RWPE2 (cell line): ENCODE results near the gene KCNS1.
"Not testable (repeated sequence)": the region's sequence is repeated elsewhere in the genome, so short reads cannot be mapped to it uniquely, and the experiment has no call there.

ENCODE experiments used
- ATAC-seq: fragments of 200-7000 bp; cut with Tn5 transposase; 3 replicates; pipeline ENCODE4 v1.9.1; 2021; ENCODE audit warnings: low read depth
- DNase-seq: peaks from one replicate; pipeline ENCODE4 v3.0.0-alpha.2; 2020; ENCODE audit warnings: low spot score
- H3K27ac ChIP-seq: fragments of 450-650 bp; 2 replicates; pipeline ENCODE4 v1.5.1; 2017; ENCODE audit warnings: mild to moderate bottlenecking; ENCODE audit not compliant: poor library complexity, severe bottlenecking
- H3K27me3 ChIP-seq: fragments of 250-450 bp; sonication (Bioruptor Pico); 2 replicates; pipeline ENCODE4 v1.5.1; 2021; ENCODE audit warnings: mild to moderate bottlenecking, moderate library complexity; ENCODE audit not compliant: insufficient read depth, poor library complexity, severe bottlenecking
- H3K36me3 ChIP-seq: fragments of 250-450 bp; sonication (Bioruptor Pico); 2 replicates; pipeline ENCODE4 v1.5.1; 2020; ENCODE audit warnings: low read depth, mild to moderate bottlenecking, moderate library complexity
- H3K4me1 ChIP-seq: fragments of 250-450 bp; sonication (Bioruptor Pico); 2 replicates; pipeline ENCODE4 v1.5.1; 2021; ENCODE audit warnings: mild to moderate bottlenecking, moderate library complexity; ENCODE audit not compliant: insufficient read depth, poor library complexity, severe bottlenecking
- H3K4me3 ChIP-seq: fragments of 250-450 bp; sonication (Bioruptor Pico); 2 replicates; pipeline ENCODE4 v1.5.1; 2021; ENCODE audit warnings: mild to moderate bottlenecking, moderate library complexity; ENCODE audit not compliant: severe bottlenecking
- H3K9me3 ChIP-seq: fragments of 250-450 bp; sonication (Bioruptor Pico); 2 replicates; pipeline ENCODE4 v1.5.1; 2021; ENCODE audit warnings: mild to moderate bottlenecking, moderate library complexity; ENCODE audit not compliant: severe bottlenecking
- CTCF ChIP-seq: fragments of 450-650 bp; IDR thresholded peaks from one replicate; pipeline ENCODE4 v1.5.1; 2017; ENCODE audit warnings: mild to moderate bottlenecking, moderate library complexity; ENCODE audit not compliant: poor library complexity, severe bottlenecking

Gene KCNS1

GRCh38 chr20:45100563-45101245 is at the start of gene KCNS1:
TSS of gene KCNS1 (minus strand) at chr20:45101127. CDS start at chr20:45099236, 1,891 bp downstream.
- H3K4me1 ChIP-seq: no peaks in the 10 kb centered on the region
- H3K27ac ChIP-seq: no peak within 1 kb of the TSS
- H3K4me3 ChIP-seq: no peak within 1 kb of the TSS
- TF ChIP-seq CTCF: no peak
- DNase-seq (peak; percentile 79), ATAC-seq (no peak)
- peaks cover 19% of the 10 kb centered on the region for H3K27me3 ChIP-seq
- H3K9me3 ChIP-seq: no peaks in the 10 kb centered on the region
- H3K36me3 ChIP-seq: no peaks in the 10 kb centered on the region

- no peak for DNase-seq
- TF ChIP-seq CTCF: no peak
- no peaks in the 10 kb centered on the region for H3K4me1 ChIP-seq
- ATAC-seq: no peak
- H3K9me3 ChIP-seq: no peaks in the 10 kb centered on the region
- peaks cover 22% of the 10 kb centered on the region for H3K27me3 ChIP-seq
- H3K4me3 ChIP-seq: no peak overlapping the region
- H3K27ac ChIP-seq: no peak overlapping the region
- no peaks in the 10 kb centered on the region for H3K36me3 ChIP-seq
Measured at GRCh38 chr20:45149062-45149461, 48.1 kb upstream of the KCNS1 start.

GRCh38 chr20:45140836-45141235 is 39.9 kb upstream of the KCNS1 start:
- H3K4me3 ChIP-seq: no peak overlapping the region
- no peak for ATAC-seq
- H3K9me3 ChIP-seq: no peaks in the 10 kb centered on the region
- H3K27ac ChIP-seq: no peak overlapping the region
- no peaks in the 10 kb centered on the region for H3K36me3 ChIP-seq
- H3K4me1 ChIP-seq: no peaks in the 10 kb centered on the region
- H3K27me3 ChIP-seq: peaks cover 11% of the 10 kb centered on the region
- DNase-seq: no peak
- no peak for TF ChIP-seq CTCF

GRCh38 chr20:45139733-45140375 is 38.9 kb upstream of the KCNS1 start:
- DNase-seq, H3K27me3 ChIP-seq, H3K4me1 ChIP-seq, H3K4me3 ChIP-seq, H3K36me3 ChIP-seq, ATAC-seq, H3K9me3 ChIP-seq, H3K27ac ChIP-seq: not testable (repeated sequence)

GRCh38 chr20:45138561-45139300 is 37.8 kb upstream of the KCNS1 start:
- DNase-seq (peak; percentile 89), ATAC-seq (peak; percentile 91)
- peak; percentile 100 for TF ChIP-seq CTCF
- no peaks in the 10 kb centered on the region for H3K36me3 ChIP-seq
- H3K27ac ChIP-seq: no peak overlapping the region
- H3K27me3 ChIP-seq: no peaks in the 10 kb centered on the region
- no peaks in the 10 kb centered on the region for H3K4me1 ChIP-seq
- H3K4me3 ChIP-seq: no peak overlapping the region
- no peaks in the 10 kb centered on the region for H3K9me3 ChIP-seq
